HepG2 (cell line): ENCODE results near the gene ZNF341. TPM values are rescaled to one million over a fixed set of nuclear protein-coding genes. Genes with fewer than 3 reads are reported as not detected.
A peak's percentile ranks its signal among the peaks of the same experiment; 100 is the strongest.

Experiments
- ARHGAP35 ChIP-seq: sonication (generic); formaldehyde crosslinking; IDR thresholded peaks from 2 replicates; pipeline ENCODE4 v1.9.0; 2022; ENCODE audit warnings: mild to moderate bottlenecking, inconsistent platforms, moderate library complexity, missing genetic modification reagents, borderline replicate concordance
- GATAD2A ChIP-seq: IDR thresholded peaks from 2 replicates; pipeline ENCODE4 v1.6.1; 2016
- GFI1 ChIP-seq: sonication (generic); formaldehyde crosslinking; IDR thresholded peaks from 2 replicates; pipeline ENCODE4 v1.5.0; 2020; ENCODE audit warnings: missing genetic modification reagents, mild to moderate bottlenecking, borderline replicate concordance
- GZF1 ChIP-seq: sonication (generic); formaldehyde crosslinking; IDR thresholded peaks from 2 replicates; pipeline ENCODE4 v1.5.1; 2020; ENCODE audit warnings: mild to moderate bottlenecking, missing genetic modification reagents
- KMT2A ChIP-seq: sonication (generic); formaldehyde crosslinking; IDR thresholded peaks from 2 replicates; pipeline ENCODE4 v1.4.0; 2020; ENCODE audit warnings: missing genetic modification reagents
- PHF21A ChIP-seq: sonication (generic); formaldehyde crosslinking; IDR thresholded peaks from 2 replicates; pipeline ENCODE4 v1.5.0; 2020; ENCODE audit warnings: mild to moderate bottlenecking, missing genetic modification reagents
- RORA ChIP-seq: sonication (generic); formaldehyde crosslinking; IDR thresholded peaks from 2 replicates; pipeline ENCODE4 v1.5.0; 2020; ENCODE audit warnings: mild to moderate bottlenecking, missing genetic modification reagents, moderate library complexity
- SMAD3 ChIP-seq: sonication (generic); formaldehyde crosslinking; IDR thresholded peaks from 2 replicates; pipeline ENCODE4 v1.4.0; 2020; ENCODE audit warnings: missing genetic modification reagents
- TAF1 ChIP-seq: sonication (generic); formaldehyde crosslinking; IDR thresholded peaks from 2 replicates; pipeline ENCODE4 v1.4.0; 2020; ENCODE audit warnings: missing genetic modification reagents
- TARDBP ChIP-seq: sonication (generic); formaldehyde crosslinking; IDR thresholded peaks from 2 replicates; pipeline ENCODE4 v1.8.0; 2022; ENCODE audit warnings: mild to moderate bottlenecking, missing genetic modification reagents
- ZBTB33 ChIP-seq: sonication (generic); formaldehyde crosslinking; IDR thresholded peaks from 2 replicates; pipeline ENCODE4 v1.4.0; 2020; ENCODE audit warnings: missing genetic modification reagents
- ZNF343 ChIP-seq: sonication (generic); formaldehyde crosslinking; IDR thresholded peaks from 2 replicates; pipeline ENCODE4 v1.4.0; 2020; ENCODE audit warnings: mild to moderate bottlenecking, missing genetic modification reagents
- ZNF563 ChIP-seq: sonication (generic); formaldehyde crosslinking; IDR thresholded peaks from 2 replicates; pipeline ENCODE4 v1.8.0; 2022; ENCODE audit warnings: mild to moderate bottlenecking, moderate library complexity, missing genetic modification reagents
- ZNF710 ChIP-seq: sonication (generic); formaldehyde crosslinking; IDR thresholded peaks from 2 replicates; pipeline ENCODE4 v1.5.0; 2020; ENCODE audit warnings: mild to moderate bottlenecking, missing genetic modification reagents, borderline replicate concordance
- polyA plus RNA-seq, 8 experiments: library from polyadenylated mRNA; depleted of rRNA in 3 of 8; stranded (reverse) in 7 of 8; unstranded in 1 of 8; fragments of >200 nt; fragmentation: Illumina TruSeq in 4 of 8; extraction: Trizol in 4 of 8; gene quantifications; 2 replicates each; pipeline versions ENCODE4 v1.2.1 to v1.2.3, GENCODE V29; 2011 to 2016; ENCODE audit warnings: low read depth in 4 of 8, missing spikeins in 1 of 8, mixed read lengths in 1 of 8; ENCODE audit not compliant: insufficient read depth in 1 of 8
- total RNA-seq, 5 experiments: library from RNA; depleted of rRNA; stranded (reverse); fragments of >200 nt; fragmentation: Illumina TruSeq; extraction: Trizol; gene quantifications; 2 replicates each; pipeline ENCODE4 v1.2.3, GENCODE V29; 2016; ENCODE audit warnings: low read depth in 1 of 5
- TF ChIP-seq, protein P1 (sequence below): sonication (generic); formaldehyde crosslinking; IDR thresholded peaks from 2 replicates; pipeline ENCODE4 v1.8.0; 2022; ENCODE audit warnings: mild to moderate bottlenecking, missing genetic modification reagents, moderate library complexity
- TF ChIP-seq, protein P2 (sequence below): sonication (generic); formaldehyde crosslinking; IDR thresholded peaks from 2 replicates; pipeline ENCODE4 v1.9.0; 2021; ENCODE audit warnings: mild to moderate bottlenecking, missing genetic modification reagents

Gene ZNF341
- total and polyA plus RNA-seq, 2 of the 13 experiments (the other 11 are each of a cell fraction or from before 2014, with no cell fraction given) = 1.1 to 2.2 TPM

DNA sequence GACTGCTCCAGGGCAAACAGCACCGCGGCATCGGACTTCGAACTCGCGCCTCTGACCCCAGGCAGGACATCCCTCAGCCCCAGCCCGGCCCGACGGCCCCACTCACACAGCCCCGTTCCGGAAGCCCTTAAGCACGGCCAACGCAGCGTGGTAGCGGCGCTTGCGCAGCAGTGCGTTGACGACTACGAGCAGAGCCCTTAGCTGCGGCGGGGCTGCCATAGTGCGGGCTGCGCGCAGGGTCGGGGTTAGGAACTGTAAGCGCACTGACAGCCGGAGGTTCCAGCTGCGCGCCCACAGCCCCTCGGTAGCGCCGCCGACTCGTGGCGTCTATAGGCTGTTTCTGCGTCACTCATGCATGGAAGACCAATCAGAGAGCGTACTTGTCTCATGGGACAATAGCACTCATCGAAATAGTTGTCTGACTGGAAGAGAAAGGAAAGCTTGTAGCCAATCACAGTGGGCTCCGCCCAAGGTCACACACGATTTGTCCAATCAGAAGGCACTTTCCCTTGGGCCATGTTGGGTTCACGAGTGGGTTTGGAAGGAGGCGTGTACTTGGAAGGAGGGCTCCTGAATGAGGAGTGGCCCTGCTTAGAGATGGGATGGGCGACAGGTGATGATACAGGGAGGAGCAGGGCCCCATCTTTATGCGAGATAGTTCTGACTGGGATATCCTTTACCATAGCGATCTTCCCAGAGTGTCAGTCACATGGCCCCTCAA lies 11.6 kb upstream of the ZNF341 start, which contains the start of gene PXMP4 (continued):
- TF ChIP-seq ZBTB33 (CRISPR knock-in tag) (peak; percentile 77), ZNF343 (no peak), ZNF710 (CRISPR knock-in tag) (no peak), RORA (no peak), ARHGAP35 (no peak), PHF21A (no peak), GFI1 (CRISPR knock-in tag) (no peak), ZNF563 (CRISPR knock-in tag) (no peak), KMT2A (no peak), SMAD3 (CRISPR knock-in tag) (no peak), GATAD2A (no peak), TARDBP (CRISPR knock-in tag) (no peak), GZF1 (CRISPR knock-in tag) (peak; percentile 34; the same call in 1 of the 2 replicates), TAF1 (no peak)
- TF ChIP-seq, protein P1, sequence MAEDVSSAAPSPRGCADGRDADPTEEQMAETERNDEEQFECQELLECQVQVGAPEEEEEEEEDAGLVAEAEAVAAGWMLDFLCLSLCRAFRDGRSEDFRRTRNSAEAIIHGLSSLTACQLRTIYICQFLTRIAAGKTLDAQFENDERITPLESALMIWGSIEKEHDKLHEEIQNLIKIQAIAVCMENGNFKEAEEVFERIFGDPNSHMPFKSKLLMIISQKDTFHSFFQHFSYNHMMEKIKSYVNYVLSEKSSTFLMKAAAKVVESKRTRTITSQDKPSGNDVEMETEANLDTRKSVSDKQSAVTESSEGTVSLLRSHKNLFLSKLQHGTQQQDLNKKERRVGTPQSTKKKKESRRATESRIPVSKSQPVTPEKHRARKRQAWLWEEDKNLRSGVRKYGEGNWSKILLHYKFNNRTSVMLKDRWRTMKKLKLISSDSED (CRISPR knock-in tag) = no peak
- TF ChIP-seq, protein P2, sequence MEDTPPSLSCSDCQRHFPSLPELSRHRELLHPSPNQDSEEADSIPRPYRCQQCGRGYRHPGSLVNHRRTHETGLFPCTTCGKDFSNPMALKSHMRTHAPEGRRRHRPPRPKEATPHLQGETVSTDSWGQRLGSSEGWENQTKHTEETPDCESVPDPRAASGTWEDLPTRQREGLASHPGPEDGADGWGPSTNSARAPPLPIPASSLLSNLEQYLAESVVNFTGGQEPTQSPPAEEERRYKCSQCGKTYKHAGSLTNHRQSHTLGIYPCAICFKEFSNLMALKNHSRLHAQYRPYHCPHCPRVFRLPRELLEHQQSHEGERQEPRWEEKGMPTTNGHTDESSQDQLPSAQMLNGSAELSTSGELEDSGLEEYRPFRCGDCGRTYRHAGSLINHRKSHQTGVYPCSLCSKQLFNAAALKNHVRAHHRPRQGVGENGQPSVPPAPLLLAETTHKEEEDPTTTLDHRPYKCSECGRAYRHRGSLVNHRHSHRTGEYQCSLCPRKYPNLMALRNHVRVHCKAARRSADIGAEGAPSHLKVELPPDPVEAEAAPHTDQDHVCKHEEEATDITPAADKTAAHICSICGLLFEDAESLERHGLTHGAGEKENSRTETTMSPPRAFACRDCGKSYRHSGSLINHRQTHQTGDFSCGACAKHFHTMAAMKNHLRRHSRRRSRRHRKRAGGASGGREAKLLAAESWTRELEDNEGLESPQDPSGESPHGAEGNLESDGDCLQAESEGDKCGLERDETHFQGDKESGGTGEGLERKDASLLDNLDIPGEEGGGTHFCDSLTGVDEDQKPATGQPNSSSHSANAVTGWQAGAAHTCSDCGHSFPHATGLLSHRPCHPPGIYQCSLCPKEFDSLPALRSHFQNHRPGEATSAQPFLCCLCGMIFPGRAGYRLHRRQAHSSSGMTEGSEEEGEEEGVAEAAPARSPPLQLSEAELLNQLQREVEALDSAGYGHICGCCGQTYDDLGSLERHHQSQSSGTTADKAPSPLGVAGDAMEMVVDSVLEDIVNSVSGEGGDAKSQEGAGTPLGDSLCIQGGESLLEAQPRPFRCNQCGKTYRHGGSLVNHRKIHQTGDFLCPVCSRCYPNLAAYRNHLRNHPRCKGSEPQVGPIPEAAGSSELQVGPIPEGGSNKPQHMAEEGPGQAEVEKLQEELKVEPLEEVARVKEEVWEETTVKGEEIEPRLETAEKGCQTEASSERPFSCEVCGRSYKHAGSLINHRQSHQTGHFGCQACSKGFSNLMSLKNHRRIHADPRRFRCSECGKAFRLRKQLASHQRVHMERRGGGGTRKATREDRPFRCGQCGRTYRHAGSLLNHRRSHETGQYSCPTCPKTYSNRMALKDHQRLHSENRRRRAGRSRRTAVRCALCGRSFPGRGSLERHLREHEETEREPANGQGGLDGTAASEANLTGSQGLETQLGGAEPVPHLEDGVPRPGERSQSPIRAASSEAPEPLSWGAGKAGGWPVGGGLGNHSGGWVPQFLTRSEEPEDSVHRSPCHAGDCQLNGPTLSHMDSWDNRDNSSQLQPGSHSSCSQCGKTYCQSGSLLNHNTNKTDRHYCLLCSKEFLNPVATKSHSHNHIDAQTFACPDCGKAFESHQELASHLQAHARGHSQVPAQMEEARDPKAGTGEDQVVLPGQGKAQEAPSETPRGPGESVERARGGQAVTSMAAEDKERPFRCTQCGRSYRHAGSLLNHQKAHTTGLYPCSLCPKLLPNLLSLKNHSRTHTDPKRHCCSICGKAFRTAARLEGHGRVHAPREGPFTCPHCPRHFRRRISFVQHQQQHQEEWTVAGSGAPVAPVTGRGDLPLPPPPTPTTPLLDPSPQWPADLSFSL (CRISPR knock-in tag) = no peak
